HepG2 (cell line): Measurements from ENCODE around the gene DIS3L2. TPM values are rescaled to one million over a fixed set of nuclear protein-coding genes. Genes with fewer than 3 reads are reported as not detected.

Experiments used
- AGO1 ChIP-seq: fragments of 200-400 bp; formaldehyde crosslinking; IDR thresholded peaks from 2 replicates; pipeline ENCODE4 v1.6.1; 2017; ENCODE audit warnings: mild to moderate bottlenecking, low read depth, low read length, moderate library complexity; ENCODE audit not compliant: poor library complexity, severe bottlenecking
- BHLHE40 ChIP-seq: IDR thresholded peaks from 2 replicates; pipeline ENCODE4 v1.6.1; 2011; ENCODE audit warnings: low read length, improper control_type of control experiment
- CBX5 ChIP-seq: sonication (generic); formaldehyde crosslinking; IDR thresholded peaks from 2 replicates; pipeline ENCODE4 v1.4.0; 2020; ENCODE audit warnings: missing genetic modification reagents, borderline replicate concordance
- MBNL3 ChIP-seq: fragments of 250-450 bp; sonication (Bioruptor Pico); conservative IDR thresholded peaks from 2 replicates; pipeline ENCODE4 v1.8.0; 2022; ENCODE audit warnings: mild to moderate bottlenecking, inconsistent platforms
- NFATC3 ChIP-seq: sonication (generic); formaldehyde crosslinking; IDR thresholded peaks from 2 replicates; pipeline ENCODE4 v1.5.1; 2020; ENCODE audit warnings: mild to moderate bottlenecking, missing genetic modification reagents
- NONO ChIP-seq, 2 experiments: fragments of 450-650 bp in 1 of 2; sonication (generic) in 1 of 2; formaldehyde crosslinking in 1 of 2; IDR thresholded peaks in 1 of 2; conservative IDR thresholded peaks in 1 of 2; 2 replicates each; pipeline versions ENCODE4 v1.6.1 to v1.8.0; 2017 to 2022; ENCODE audit warnings: mild to moderate bottlenecking in 1 of 2, missing genetic modification reagents in 1 of 2, moderate library complexity in 1 of 2
- RFX3 ChIP-seq: IDR thresholded peaks from 2 replicates; pipeline ENCODE4 v1.6.1; 2016; ENCODE audit warnings: missing biosample characterization, missing genetic modification reagents
- TARDBP ChIP-seq: sonication (generic); formaldehyde crosslinking; IDR thresholded peaks from 2 replicates; pipeline ENCODE4 v1.8.0; 2022; ENCODE audit warnings: mild to moderate bottlenecking, missing genetic modification reagents
- ZNF256 ChIP-seq: sonication (generic); formaldehyde crosslinking; conservative IDR thresholded peaks from 2 replicates; pipeline ENCODE4 v1.4.0; 2020; ENCODE audit warnings: missing genetic modification reagents
- ZNF292 ChIP-seq: sonication (generic); formaldehyde crosslinking; IDR thresholded peaks from 2 replicates; pipeline ENCODE4 v1.8.1; 2022; ENCODE audit warnings: mild to moderate bottlenecking, low read depth, missing genetic modification reagents, borderline replicate concordance
- ZNF383 ChIP-seq: sonication (generic); formaldehyde crosslinking; IDR thresholded peaks from 2 replicates; pipeline ENCODE4 v1.4.0; 2020; ENCODE audit warnings: missing genetic modification reagents, mild to moderate bottlenecking, borderline replicate concordance
- ZNF468 ChIP-seq: sonication (generic); formaldehyde crosslinking; IDR thresholded peaks from 2 replicates; pipeline ENCODE4 v1.8.0; 2022; ENCODE audit warnings: mild to moderate bottlenecking, moderate library complexity, missing genetic modification reagents
- ZNF652 ChIP-seq: IDR thresholded peaks from 2 replicates; pipeline ENCODE4 v1.6.1; 2016; ENCODE audit warnings: low read depth, borderline replicate concordance
- ZNF670 ChIP-seq: sonication (generic); formaldehyde crosslinking; IDR thresholded peaks from 2 replicates; pipeline ENCODE4 v1.8.0; 2022; ENCODE audit warnings: mild to moderate bottlenecking, missing genetic modification reagents, borderline replicate concordance
- ZNF713 ChIP-seq: sonication (generic); formaldehyde crosslinking; IDR thresholded peaks from 2 replicates; pipeline ENCODE4 v1.4.0; 2020; ENCODE audit warnings: mild to moderate bottlenecking, missing genetic modification reagents
- ZNF768 ChIP-seq: sonication (generic); formaldehyde crosslinking; IDR thresholded peaks from 2 replicates; pipeline ENCODE4 v1.4.0; 2020; ENCODE audit warnings: missing genetic modification reagents
- polyA plus RNA-seq, 8 experiments: library from polyadenylated mRNA; depleted of rRNA in 3 of 8; stranded (reverse) in 7 of 8; unstranded in 1 of 8; fragments of >200 nt; fragmentation: Illumina TruSeq in 4 of 8; extraction: Trizol in 4 of 8; gene quantifications; 2 replicates each; pipeline versions ENCODE4 v1.2.1 to v1.2.3, GENCODE V29; 2011 to 2016; ENCODE audit warnings: low read depth in 4 of 8, missing spikeins in 1 of 8, mixed read lengths in 1 of 8; ENCODE audit not compliant: insufficient read depth in 1 of 8
- total RNA-seq, 5 experiments: library from RNA; depleted of rRNA; stranded (reverse); fragments of >200 nt; fragmentation: Illumina TruSeq; extraction: Trizol; gene quantifications; 2 replicates each; pipeline ENCODE4 v1.2.3, GENCODE V29; 2016; ENCODE audit warnings: low read depth in 1 of 5
- TF ChIP-seq, protein P1 (sequence below): IDR thresholded peaks from 2 replicates; pipeline ENCODE4 v1.6.1; 2016; ENCODE audit warnings: control low read depth
- TF ChIP-seq, protein P2 (sequence below): IDR thresholded peaks from 2 replicates; pipeline ENCODE4 v1.6.1; 2016; ENCODE audit warnings: low read depth, borderline replicate concordance
- TF ChIP-seq, protein P3 (sequence below): sonication (generic); formaldehyde crosslinking; IDR thresholded peaks from 2 replicates; pipeline ENCODE4 v1.8.0; 2022; ENCODE audit warnings: mild to moderate bottlenecking, missing genetic modification reagents, moderate library complexity
- TF ChIP-seq, protein P4 (sequence below): sonication (generic); formaldehyde crosslinking; IDR thresholded peaks from 2 replicates; pipeline ENCODE4 v1.8.1; 2023; ENCODE audit warnings: mild to moderate bottlenecking, missing genetic modification reagents, borderline replicate concordance
- TF ChIP-seq, protein P5 (sequence below): sonication (generic); formaldehyde crosslinking; IDR thresholded peaks from 2 replicates; pipeline ENCODE4 v1.4.0; 2020; ENCODE audit warnings: missing genetic modification reagents, mild to moderate bottlenecking, borderline replicate concordance
- TF ChIP-seq, protein P6 (sequence below), 2 experiments: fragments of 450-650 bp in 1 of 2; sonication (generic) in 1 of 2; formaldehyde crosslinking; IDR thresholded peaks; 2 replicates each; pipeline versions ENCODE4 v1.5.0 to v1.8.0; 2020 to 2022; ENCODE audit warnings: mild to moderate bottlenecking in 1 of 2, missing genetic modification reagents in 1 of 2

Gene DIS3L2
- total and polyA plus RNA-seq, 2 of the 13 experiments (the other 11 are each of a cell fraction or from before 2014, with no cell fraction given), result 7.0 to 23.9 TPM

DNA sequence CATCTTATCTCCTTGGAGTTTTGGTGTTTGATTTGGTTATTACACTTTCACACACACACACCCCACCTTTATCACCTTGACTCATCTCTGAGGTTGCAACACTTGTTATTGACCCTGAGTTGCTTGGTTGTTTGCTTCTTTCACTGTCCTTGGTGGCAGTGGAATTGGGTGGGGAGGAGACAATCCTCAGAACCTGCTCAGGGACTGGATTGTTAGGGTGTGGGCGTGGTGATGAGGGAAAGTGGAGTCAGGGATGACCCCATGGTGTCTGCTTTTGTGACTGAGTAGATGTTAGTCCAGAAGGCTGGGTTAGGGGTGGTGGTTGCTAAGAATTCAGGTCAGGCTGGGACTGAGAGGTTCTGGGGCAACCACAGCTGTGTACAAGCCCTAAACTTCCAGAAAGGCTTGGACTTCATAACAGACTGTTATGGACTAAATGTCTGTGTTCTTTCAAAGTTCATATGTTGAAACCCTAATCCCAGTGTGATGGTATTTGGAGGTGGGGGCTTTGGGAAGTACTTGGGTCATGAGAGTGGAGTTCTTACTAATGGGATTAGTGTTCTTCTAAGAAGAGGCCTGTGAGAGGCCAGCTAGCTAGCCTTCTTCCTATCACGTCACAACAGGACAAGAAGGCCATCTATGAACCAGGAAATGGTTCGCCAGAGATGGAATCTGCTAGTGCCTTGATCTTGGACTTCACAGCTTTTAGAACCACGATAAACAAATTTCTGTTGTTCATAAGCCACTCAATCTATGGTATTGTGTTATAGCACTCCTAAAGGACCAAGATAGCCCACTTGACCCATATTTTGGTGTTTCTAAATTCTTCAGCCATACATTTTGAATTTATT is 3.4 kb upstream of the DIS3L2 start (continued):
- no peak for TF ChIP-seq NONO (IDR thresholded peaks at IDR 0.05)
- no peak for TF ChIP-seq NONO (CRISPR knock-in tag; conservative IDR thresholded peaks at IDR 0.05)
- no peak for TF ChIP-seq ZNF768 (CRISPR knock-in tag)
- TF ChIP-seq, protein P1, sequence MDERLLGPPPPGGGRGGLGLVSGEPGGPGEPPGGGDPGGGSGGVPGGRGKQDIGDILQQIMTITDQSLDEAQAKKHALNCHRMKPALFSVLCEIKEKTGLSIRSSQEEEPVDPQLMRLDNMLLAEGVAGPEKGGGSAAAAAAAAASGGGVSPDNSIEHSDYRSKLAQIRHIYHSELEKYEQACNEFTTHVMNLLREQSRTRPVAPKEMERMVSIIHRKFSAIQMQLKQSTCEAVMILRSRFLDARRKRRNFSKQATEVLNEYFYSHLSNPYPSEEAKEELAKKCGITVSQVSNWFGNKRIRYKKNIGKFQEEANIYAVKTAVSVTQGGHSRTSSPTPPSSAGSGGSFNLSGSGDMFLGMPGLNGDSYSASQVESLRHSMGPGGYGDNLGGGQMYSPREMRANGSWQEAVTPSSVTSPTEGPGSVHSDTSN (CRISPR knock-in tag), result no peak
- TF ChIP-seq AGO1, result no peak
- no peak for TF ChIP-seq ZNF256 (CRISPR knock-in tag)
- no peak for TF ChIP-seq BHLHE40
- TF ChIP-seq, protein P2, sequence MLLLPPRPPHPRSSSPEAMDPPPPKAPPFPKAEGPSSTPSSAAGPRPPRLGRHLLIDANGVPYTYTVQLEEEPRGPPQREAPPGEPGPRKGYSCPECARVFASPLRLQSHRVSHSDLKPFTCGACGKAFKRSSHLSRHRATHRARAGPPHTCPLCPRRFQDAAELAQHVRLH (CRISPR knock-in tag), result no peak; the same call in 1 of the 2 replicates
- TF ChIP-seq TARDBP (CRISPR knock-in tag), result no peak
- TF ChIP-seq ZNF670, result peak; percentile 72; the same call in 1 of the 2 replicates
- TF ChIP-seq, protein P3, sequence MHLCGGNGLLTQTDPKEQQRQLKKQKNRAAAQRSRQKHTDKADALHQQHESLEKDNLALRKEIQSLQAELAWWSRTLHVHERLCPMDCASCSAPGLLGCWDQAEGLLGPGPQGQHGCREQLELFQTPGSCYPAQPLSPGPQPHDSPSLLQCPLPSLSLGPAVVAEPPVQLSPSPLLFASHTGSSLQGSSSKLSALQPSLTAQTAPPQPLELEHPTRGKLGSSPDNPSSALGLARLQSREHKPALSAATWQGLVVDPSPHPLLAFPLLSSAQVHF, result no peak
- TF ChIP-seq ZNF468 (CRISPR knock-in tag), result no peak
- TF ChIP-seq, protein P4, sequence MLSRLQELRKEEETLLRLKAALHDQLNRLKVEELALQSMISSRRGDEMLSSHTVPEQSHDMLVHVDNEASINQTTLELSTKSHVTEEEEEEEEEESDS (CRISPR knock-in tag), result no peak
- TF ChIP-seq ZNF383 (CRISPR knock-in tag), result no peak
- TF ChIP-seq ZNF652 (CRISPR knock-in tag), result no peak
- no peak for TF ChIP-seq MBNL3 (CRISPR knock-in tag)
- TF ChIP-seq ZNF713 (CRISPR knock-in tag), result no peak
- TF ChIP-seq, protein P5, sequence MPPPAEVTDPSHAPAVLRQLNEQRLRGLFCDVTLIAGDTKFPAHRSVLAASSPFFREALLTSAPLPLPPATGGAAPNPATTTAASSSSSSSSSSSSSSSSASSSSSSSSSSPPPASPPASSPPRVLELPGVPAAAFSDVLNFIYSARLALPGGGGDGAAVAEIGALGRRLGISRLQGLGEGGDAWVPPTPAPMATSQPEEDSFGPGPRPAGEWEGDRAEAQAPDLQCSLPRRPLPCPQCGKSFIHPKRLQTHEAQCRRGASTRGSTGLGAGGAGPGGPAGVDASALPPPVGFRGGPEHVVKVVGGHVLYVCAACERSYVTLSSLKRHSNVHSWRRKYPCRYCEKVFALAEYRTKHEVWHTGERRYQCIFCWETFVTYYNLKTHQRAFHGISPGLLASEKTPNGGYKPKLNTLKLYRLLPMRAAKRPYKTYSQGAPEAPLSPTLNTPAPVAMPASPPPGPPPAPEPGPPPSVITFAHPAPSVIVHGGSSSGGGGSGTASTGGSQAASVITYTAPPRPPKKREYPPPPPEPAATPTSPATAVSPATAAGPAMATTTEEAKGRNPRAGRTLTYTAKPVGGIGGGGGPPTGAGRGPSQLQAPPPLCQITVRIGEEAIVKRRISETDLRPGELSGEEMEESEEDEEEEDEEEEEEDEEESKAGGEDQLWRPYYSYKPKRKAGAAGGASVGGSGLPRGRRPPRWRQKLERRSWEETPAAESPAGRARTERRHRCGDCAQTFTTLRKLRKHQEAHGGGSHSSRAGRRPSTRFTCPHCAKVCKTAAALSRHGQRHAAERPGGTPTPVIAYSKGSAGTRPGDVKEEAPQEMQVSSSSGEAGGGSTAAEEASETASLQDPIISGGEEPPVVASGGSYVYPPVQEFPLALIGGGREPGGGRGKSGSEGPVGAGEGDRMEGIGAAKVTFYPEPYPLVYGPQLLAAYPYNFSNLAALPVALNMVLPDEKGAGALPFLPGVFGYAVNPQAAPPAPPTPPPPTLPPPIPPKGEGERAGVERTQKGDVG (CRISPR knock-in tag), result no peak
- 0 out of 2 replicates have a peak, but pooled peaks have one; percentile 39 for TF ChIP-seq NFATC3
- no peak for TF ChIP-seq CBX5 (CRISPR knock-in tag)
- TF ChIP-seq, protein P6, sequence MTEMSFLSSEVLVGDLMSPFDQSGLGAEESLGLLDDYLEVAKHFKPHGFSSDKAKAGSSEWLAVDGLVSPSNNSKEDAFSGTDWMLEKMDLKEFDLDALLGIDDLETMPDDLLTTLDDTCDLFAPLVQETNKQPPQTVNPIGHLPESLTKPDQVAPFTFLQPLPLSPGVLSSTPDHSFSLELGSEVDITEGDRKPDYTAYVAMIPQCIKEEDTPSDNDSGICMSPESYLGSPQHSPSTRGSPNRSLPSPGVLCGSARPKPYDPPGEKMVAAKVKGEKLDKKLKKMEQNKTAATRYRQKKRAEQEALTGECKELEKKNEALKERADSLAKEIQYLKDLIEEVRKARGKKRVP (CRISPR knock-in tag; IDR thresholded peaks at IDR 0.05), result peak in 1 of 2 experiments; percentile 42; a peak in 1 of 4 replicates
- peak; percentile 66; the same call in 1 of the 2 replicates for TF ChIP-seq ZNF292 (CRISPR knock-in tag)
- TF ChIP-seq RFX3 (CRISPR knock-in tag), result no peak
